ENCODE data around the gene ECE2.

Gene ECE2

GRCh38 chr3:184275961-184276910 lies at the start of gene ECE2:
TSS of gene ECE2 (plus strand) at chr3:184276022. CDS start at chr3:184276154, 132 bp downstream.
- no peak for DNase-seq

- DNase-seq, result no peak
These were observed 48.3 kb upstream of the ECE2 start for GRCh38 chr3:184227481-184227935.

- DNase-seq, result no peak
These were observed 47.3 kb upstream of the ECE2 start for GRCh38 chr3:184228376-184229137.

- peak; percentile 67 for DNase-seq
These were observed 46.3 kb upstream of the ECE2 start, which contains the start of gene VWA5B2 for GRCh38 chr3:184229394-184230080. TSS of gene VWA5B2 (plus strand) at chr3:184229585. CDS start at chr3:184230529, 944 bp downstream.

GRCh38 chr3:184230081-184230602 lies 45.7 kb upstream of the ECE2 start:
- DNase-seq, result no peak

- DNase-seq, result no peak
These were observed 45.0 kb upstream of the ECE2 start for GRCh38 chr3:184230603-184231528.

- DNase-seq, result no peak
These were observed 44.2 kb upstream of the ECE2 start for GRCh38 chr3:184231671-184232070.

- DNase-seq, result no peak
These were observed 42.5 kb upstream of the ECE2 start for GRCh38 chr3:184233127-184233843.

- no peak for DNase-seq
These were observed 41.6 kb upstream of the ECE2 start for GRCh38 chr3:184234224-184234623.

GRCh38 chr3:184234671-184235380 lies 41.0 kb upstream of the ECE2 start:
- no peak for DNase-seq

- DNase-seq, result no peak
These were observed 40.3 kb upstream of the ECE2 start for GRCh38 chr3:184235381-184236032.

- DNase-seq, result no peak
These were observed 39.8 kb upstream of the ECE2 start for GRCh38 chr3:184236033-184236410.

- DNase-seq, result no peak
These were observed 39.2 kb upstream of the ECE2 start for GRCh38 chr3:184236636-184237035.

GRCh38 chr3:184237211-184237610 lies 38.6 kb upstream of the ECE2 start:
- DNase-seq, result no peak

GRCh38 chr3:184237807-184238206 lies 38.0 kb upstream of the ECE2 start:
- DNase-seq, result no peak

- DNase-seq, result no peak
These were observed 37.5 kb upstream of the ECE2 start for GRCh38 chr3:184238246-184238818.

- DNase-seq, result no peak
These were observed 36.6 kb upstream of the ECE2 start for GRCh38 chr3:184239221-184239620.

- DNase-seq, result no peak
These were observed 36.1 kb upstream of the ECE2 start for GRCh38 chr3:184239708-184240107.

Data from femur (tissue), 1 donor.